Activated naive CD4-positive, alpha-beta T cell treated with anti-CD3 and anti-CD28 coated beads, Interleukin-2, amount 50 U/mL, for 16 hours (primary cell): Measurements from ENCODE around the gene FAM228B.
"Not testable (repeated sequence)": the region's sequence is repeated elsewhere in the genome, so short reads cannot be mapped to it uniquely, and the experiment has no call there.

Source experiments
- DNase-seq: peaks from one replicate; pipeline ENCODE4 v3.0.0-alpha.2; 2020

The FAM228B gene

DNA sequence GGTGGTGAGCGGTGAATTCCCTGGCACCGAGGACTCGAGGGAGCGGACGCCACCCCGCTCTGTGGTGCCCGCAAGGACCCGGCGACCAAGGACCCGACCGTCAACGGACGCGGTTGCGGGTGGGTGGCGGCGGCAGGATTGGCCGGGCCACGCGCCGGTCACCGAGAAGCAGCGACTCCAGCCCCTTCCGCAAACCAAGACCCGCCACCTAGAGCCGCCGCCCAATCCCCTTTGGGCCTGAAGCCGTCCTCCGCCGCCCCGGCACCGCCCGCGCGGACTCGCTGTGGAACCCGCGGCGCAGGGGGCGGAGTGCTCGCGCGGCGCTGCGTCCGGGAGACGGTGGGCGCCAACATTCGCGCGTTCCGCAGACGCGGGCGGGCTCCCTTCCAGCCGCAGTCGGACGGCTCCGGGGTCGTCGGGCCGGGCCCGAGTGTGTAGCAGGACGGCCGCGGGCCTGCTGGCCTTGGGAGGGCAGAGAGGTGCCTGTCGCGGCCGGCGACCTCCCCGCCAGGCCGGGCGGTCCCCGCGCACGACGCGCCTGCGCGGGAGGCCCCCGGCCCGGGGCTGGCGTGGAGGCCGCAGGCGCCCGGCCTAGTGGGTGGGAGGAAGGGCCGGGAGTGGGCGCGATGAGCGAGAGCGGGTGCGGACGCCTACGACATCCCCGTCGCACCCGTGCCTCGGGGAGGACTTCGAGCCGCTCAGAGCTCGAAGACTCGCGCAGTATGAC, at the start of gene FAM228B, which contains the start of gene PFN4:
Gene FAM228B (plus strand): TSS at position 275 of the 727 bp plus-strand sequence. CDS start 893 bp downstream, outside the sequence.
Gene PFN4 (minus strand): TSS at position 140 of the 727 bp plus-strand sequence. CDS start 799 bp downstream, outside the sequence.
- peak; percentile 66 for DNase-seq

DNA sequence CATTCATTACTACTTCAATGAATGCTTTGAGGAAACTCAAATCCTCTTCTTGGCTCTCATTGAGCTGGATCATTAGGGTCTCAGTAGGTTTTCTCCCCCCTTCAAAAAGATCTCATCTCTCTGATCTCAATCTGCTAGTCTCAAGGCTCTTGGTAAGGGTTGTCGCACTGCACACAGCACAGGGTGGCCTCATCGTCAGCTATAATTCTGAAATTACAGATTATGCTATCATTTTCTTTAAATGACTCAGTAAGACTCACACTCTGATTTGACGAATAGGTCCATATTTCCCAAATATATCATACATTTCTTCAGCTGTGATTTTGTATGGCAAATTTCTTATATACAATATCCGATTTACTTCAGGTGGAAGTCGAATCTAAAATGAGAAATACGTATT, 49.5 kb upstream of the FAM228B start:
- DNase-seq = no peak

DNA sequence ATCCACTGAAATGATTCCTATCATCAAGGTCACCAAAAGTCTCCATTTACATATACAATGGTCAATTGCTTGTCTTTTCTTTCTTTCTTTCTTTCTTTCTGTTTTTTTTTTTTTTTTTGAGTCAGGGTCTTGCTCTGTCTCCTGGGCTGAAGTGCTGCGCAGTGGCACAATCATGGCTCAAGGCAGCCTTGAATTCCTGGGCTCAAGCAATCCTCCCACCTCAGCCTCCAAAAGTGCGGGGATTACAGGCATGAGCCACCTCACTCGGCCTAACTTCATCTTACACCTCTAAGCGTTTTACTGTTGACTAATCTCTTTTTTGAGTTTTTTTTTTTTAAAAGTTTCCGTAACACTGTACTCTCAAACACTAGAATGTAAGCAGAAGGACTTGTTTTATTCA, 48.0 kb upstream of the FAM228B start:
- no peak for DNase-seq

DNA sequence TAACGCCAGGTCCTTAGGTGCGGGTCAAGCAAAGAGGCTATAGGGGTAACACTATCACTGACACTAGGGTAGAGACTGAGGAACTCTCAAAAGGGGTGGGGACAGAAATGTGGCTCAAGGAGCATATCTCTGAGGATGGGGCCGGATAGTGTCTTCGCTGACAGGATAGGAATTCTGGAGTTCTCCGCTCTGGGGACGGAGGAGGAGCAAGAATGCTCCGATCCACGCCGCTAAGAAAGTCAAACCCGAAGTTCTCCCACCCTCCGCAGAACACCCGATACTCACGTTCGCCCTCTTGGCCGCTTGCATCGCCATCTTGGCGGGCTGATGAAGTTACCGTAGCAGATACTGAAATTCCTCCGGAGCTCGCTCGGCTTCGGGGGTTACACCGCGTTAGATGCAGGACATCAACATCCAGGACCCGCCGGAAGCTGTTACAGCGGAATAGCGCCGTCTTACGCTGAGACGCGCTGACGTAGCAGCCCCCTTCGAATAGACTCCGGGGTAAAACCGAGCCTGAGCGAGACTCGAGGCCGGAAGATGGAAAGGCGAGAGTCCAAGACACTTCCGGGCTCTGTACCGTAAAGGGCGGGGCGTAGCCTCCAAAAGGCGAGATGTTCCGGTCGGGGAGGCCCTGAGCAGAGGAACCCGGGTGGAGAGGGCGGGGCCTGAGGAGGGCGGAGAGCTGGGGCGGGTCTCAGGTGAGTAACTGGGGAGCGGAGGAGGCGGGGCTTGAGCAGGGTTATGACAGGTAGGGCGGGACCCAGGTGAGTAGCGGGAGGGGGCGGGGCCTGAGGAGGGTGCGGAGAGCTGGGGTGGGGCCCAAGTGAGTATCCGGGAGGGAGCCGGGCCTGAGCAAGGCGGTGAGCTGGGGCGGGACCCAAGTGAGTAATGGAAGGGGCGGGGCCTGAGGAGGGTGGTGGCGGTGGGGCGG, 47.1 kb upstream of the FAM228B start, which contains the start of gene SF3B6:
Gene SF3B6 (minus strand): TSS at position 412 of the 934 bp plus-strand sequence. CDS start 97 bp downstream, at position 315.
- DNase-seq = peak; percentile 100

DNA sequence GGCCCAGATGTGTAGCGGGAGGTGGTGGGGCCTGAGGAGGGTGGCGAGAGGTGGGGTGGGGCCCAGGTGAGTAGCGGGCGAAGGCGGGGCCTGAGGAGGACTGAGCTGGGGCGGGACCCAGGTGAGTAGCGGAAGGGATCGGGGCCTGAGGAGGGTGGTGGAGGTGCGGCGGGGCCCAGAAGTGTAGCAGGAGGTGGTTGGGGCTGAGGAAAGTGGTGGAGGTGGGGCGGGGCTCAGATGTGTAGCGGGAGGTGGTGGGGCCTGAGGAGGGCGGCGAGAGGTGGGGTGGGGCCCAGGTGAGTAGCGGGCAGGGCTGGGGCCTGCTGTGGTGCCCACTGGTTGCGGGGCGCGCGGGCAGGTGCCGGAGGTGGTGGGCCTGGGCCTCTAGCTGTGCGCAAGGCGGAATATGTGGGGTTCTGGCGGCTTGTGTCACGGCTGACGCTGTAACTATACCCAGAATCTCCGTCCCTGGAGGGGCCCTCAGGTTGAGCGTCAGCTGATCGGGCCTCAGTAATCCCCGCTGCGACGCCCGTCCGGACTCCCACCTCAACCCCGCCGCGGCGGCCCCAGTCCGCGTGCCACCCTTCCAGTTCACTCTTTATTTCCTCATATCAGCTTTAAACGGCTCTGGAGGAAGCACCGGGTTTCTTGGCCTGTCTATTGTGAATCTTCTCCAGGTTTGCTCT, 46.3 kb upstream of the FAM228B start:
- DNase-seq = no peak

DNA sequence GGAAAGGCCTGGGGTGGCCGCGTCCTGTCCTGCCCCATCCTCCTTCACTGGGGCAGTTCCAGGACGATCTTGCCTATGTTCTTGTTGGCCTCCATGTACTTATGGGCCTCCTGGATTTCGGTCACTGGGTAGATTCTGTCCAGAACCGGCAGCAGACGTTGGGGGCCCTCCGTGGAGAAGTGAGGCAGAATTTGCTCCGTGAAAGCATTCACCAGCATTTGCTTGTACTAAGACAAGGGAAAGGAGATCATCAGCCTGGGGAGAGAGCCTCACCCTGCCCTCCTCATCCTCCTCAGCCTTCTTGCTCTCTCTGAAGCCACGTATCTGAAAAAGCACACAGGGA, 45.8 kb upstream of the FAM228B start:
- no peak for DNase-seq

DNA sequence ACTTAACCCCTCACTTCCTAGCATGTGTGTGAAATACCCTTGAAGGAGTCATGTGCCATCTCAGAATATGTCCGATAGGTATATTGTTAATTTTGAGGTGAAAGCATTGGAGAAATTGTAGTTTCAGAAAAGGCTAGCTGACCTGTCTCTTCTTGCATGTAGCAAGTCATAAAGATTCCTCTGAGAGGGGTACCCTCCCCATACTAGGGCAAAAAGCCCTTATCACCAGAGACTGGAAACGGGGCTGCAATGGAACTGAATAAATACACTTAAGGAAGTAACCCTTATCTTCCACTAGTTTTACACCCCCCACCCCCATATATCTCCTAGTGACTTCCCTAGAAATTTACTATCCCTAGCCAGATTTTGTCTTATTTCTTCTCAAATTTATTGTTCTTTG, 45.4 kb upstream of the FAM228B start:
- no peak for DNase-seq

DNA sequence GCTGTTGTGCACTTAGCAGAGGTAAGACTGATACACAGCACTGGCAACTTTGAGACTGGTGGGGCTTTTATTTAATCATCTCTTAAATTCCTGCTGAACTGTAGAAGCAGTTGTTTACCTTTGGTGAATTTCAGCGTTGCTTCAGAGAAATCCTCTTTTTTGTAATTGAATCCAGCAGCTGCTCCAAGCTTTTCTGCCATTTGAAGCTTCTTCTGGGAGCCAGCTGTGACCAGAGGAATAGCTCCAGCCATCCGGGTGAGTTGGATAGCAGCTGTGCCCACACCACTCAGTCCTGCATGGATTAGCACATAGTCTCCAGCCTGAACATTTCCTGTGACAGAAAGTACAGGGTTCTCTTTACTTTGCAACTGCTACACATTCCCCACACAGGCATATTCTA, 42.6 kb upstream of the FAM228B start:
- no peak for DNase-seq

DNA sequence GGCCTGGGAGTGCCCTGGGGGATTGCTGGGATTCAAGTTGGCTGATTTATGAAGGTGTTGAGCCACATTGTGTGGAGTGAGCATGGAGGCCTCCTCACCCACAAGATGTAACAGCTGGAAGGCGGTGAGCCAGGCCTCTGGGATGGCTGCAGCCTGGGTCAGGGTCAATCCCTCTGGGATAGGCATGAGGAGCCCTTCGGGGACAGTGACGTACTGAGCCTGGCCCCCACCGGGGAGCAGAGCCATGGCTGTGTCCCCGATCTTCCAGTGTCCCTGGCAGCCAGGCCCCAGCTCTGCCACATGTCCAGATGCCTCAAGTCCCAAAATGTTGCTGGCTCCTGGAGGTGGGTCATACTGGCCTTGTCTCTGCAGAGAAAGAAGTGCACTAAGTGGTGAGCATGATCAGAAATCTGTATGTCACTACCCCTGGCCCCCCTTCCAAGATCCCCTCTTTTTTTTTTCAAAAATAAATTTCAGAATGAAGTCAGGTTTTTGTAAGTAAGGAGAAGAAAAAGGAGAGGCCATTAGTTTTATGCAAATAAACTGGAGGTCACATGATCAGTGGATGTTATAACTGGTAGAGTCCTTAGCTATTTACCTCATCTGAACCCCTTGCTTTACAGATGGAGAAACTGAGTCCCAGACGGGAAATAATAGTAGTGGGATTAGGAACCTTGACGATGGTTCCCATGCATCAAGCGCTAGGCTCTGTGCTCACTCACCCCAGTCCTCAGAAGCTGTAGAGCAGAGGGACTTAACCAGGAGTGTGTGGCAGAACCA, 40.3 kb upstream of the FAM228B start:
- no peak for DNase-seq

DNA sequence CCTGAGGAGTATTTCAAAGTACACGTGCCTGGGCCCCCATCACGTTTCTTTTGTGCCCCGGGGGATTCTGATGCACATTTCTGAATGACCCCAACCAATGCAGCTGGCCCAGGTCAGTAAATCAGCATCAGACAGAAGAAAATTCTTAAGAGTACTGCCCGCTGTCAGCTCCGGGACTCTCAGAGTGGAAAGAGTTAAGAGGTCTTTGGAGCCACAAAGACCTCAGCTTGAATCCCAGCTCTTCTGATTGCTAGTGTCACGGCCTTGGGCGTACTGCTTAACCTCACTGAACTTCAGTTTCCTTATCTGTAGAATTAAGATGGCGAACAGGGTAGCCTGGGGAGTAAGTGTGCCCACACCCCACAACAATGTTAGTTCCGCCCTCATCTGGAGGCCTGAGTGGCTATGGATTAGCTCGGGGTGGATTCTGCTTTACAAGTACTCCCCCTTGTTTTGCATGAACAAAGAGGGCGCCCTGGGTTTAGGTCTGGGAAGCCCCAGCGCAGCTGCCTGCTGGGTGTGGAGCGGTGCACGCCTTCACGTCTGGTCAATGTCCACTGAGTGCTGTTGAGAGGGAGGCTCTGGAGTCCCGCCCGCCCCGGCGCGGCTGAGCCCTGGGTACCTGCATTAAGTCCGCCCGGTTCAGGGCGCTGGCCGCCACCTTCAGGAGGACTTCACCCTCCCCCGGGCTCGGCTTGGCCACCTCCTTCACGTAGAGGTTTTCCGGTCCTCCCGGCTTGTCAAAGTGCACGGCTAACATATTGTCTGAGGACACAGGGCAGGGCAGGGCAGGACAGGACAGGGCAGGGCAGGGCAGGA, 39.5 kb upstream of the FAM228B start:
- DNase-seq = no peak

DNA sequence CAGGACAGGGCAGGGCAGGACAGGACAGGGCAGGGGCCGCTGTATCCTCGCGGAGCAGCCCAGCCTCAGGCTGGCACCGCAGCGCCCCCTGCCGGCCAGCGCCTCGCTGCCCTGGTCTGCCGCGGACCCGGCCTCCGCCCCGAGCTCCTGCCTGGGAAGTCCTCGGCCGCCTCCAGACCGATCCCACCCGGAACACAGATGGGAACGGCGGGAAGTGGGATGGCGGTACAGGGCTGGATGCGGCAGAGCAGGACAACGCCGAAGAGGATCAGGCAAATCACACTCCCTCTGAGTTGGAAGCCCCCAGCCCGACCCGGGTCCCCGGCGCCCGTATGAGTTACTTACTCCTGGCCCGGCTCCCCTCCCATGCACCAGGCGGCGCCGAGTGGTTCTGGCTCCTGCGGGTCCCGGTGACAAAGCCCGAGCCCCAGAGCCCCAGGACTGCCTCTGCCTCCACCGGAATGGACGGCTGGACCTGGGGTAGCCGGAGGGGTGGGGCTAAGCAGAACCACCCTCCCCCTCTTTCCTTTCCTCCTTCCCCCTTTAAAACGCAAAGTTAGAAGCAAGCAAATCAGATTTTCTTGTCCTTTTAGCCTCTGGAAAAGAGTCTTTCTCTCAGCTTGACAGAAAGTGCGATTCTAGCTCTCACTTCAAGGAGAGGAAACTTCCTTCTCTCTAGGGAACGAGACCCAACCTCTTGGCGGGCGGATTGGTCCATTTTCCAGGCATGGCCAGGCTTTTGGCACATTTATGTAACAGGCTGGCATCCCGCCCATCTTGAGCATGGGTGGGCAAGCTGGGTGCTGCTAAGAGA, 38.7 kb upstream of the FAM228B start, which contains the start of gene TP53I3:
Gene TP53I3 (minus strand): TSS at position 449 of the 814 bp plus-strand sequence. CDS start 508 bp downstream, outside the sequence.
- DNase-seq = peak; percentile 83

DNA sequence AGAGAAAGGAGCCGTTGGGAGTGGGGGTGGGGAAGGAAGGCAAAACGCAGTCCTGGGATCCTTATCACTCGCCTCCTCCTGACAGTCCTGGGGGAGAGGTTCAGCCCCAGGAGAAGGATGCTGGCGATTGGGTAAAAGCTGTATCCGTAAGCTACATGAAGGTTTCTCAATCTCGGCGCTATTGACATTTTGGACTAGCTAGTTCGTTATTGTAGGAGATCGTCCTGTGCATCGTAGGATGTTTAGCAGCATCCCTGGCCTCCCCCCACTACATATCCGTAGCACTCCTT, 38.1 kb upstream of the FAM228B start:
- DNase-seq = no peak

DNA sequence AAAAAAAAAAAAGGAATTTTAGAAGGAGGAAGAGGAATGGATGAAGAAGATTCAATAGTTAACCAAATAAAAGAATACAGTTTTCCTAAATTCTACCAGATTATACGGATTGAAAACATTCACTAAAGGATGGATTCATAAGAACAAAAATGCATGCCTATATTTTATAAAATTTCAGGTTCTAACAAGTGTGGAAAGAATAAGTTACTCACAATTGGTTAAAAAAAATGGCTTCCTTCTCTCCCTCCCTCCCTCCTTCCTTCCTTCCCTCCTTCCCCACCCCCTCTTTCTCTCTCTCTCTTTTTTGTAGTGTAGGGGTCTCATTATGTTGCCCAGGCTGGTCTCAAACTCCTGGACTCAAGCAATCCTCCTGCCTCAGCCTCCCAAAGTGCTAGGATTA, 37.0 kb upstream of the FAM228B start:
- no peak for DNase-seq

DNA sequence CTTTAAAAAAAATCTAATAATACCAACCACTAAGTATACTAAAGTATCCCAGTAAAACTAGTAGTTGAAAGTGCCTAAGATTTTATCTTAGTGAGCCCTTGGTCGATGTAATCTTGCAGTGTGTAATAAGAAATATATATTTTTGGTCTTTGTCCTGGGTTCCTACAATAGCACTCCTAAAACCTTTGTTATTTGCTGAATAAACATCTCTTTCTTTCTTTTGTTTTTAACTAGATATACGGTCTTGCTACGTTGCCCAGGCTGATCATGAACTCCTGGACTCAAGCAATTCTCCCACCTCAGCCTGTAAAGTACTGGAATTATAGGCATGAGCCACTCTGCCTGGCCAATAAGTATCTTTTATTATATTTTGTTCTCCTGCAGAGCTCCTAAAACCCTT, 36.2 kb upstream of the FAM228B start:
- no peak for DNase-seq

DNA sequence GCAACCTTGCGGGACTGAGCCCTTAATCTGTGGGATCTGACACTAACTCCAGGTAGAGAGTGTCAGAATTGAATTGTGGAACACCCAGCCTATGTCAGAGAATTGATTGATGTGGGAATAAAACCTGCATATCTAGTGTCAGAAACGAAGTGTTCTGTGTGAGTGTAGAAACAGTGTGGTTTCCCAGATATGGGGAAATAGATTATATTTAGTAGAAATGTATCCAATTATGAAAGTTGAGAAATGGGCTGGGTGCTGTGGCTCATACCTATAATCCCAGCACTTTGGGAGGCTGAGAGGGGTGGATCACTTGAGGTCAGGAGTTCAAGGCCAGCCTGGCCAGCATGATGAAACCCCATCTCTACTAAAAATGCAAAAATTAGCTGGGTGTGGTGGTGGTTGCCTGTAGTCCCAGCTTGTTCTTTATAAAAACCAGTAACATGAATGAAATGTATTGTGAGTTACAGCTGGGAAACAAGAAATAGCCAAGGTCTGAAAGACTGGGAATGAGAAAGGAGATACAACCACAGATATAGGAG, 34.4 kb upstream of the FAM228B start:
- DNase-seq = no peak

DNA sequence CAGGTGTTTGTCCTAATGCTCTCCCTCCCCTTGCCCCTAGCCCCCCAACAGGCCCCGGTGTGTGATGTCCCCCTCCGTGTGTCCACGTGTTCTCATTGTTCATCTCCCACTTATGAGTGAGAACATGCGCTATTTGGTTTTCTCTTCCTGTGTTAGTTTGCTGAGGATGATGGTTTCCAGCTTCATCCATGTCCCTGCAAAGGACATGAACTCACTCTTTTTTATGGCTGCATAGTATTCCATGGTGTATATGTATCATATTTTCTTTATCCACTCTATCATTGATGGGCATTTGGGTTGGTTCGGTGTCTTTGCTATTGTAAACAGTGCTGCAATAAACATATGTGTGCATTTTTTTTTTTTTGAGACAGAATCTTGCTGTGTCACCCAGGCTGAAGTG, 30.0 kb upstream of the FAM228B start:
- not testable (repeated sequence) for DNase-seq

DNA sequence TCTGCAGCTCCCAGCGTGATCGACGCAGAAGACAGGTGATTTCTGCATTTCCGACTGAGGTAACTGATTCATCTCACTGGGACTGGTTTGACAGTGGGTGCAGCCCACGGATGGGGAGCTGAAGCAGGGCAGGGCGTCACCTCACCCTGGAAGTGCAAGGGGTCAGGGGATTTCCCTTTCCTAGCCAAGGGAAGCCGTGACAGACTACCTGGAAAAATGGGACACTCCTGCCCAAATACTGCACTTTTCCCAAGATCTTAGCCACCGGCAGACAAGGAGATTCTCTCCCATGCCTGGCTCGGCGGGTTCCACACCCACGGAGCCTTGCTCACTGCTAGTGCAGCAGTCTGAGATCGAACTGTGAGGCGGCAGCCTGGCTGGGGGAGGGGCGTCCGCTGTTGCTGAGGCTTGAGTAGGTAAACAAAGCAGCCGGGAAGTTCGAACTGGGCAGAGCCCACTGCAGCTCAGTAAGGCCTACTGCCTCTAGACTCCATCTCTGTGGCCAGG, 28.0 kb upstream of the FAM228B start:
- DNase-seq = not testable (repeated sequence)

DNA sequence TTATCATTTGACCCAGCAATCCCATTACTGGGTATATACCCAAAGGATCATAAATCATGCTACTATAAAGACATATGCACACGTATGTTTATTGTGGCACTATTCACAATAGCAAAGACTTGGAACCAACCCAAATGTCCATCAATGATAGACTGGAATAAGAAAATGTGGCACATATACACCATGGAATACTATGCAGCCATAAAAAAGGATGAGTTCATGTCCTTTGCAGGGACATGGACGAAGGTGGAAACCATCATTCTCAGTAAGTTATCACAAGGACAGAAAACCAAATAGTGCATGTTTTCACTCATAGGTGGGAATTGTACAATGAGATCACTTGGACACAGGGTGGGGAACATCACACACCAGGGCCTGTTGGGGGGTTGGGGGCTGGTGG, 22.5 kb upstream of the FAM228B start:
- DNase-seq = not testable (repeated sequence)

DNA sequence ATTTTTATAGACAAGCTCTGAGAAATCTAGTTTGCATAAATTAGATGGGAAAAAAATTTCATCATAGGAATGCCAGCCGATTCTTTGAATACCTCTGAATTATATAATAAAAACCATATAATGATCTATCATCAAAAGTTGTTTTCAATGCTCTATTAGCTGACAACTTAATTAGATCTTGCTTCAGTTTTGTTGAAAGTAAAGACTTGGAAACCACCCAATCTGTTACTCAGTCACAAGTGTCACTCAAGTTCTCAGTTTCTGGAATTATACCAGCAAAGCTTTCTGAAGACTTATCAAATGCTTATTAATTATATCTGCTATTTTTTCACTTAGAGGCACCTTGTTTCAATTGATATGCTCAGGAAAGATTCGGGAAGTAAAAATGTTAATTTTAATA, 21.3 kb upstream of the FAM228B start:
- DNase-seq = no peak

DNA sequence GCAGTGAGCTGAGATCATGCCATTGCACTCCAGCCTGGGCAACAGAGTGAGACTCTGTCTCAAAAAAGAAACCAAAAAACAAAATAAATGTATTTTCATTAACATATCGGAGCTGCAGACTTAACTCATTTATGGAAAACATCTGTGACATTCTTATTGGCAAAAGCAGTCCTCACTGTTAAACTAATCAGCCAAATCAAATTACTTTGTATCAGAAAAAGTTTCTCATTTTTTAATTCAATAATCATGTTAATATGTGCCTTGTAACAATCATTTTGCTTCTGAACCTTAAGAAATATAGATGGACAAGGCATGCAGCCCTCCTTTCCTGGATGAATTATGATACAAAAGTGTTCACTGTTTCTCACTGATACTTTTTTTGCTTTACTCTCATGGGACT, 20.6 kb upstream of the FAM228B start:
- DNase-seq = no peak
